Stimulated activated CD8-positive, alpha-beta memory T cell treated with anti-CD3 and anti-CD28 coated beads, Interleukin-4, amount 100 ng/mL, for 24 hours (primary cell): ENCODE measurements around the gene SPDYE16.
"Not testable (repeated sequence)": the region's sequence is repeated elsewhere in the genome, so short reads cannot be mapped to it uniquely, and the experiment has no call there.

Source experiments
- DNase-seq: peaks from one replicate; pipeline ENCODE4 v3.0.0-alpha.2; 2020; ENCODE audit warnings: low read depth

SPDYE16 gene

GRCh38 chr7:76549855-76550248 lies 6.8 kb upstream of the SPDYE16 start:
- DNase-seq = not testable (repeated sequence)

- peak; percentile 78 for DNase-seq
Measured at GRCh38 chr7:76549025-76549854, 6.1 kb upstream of the SPDYE16 start.

GRCh38 chr7:76531643-76532042 lies 11.5 kb downstream of the SPDYE16 start:
- not testable (repeated sequence) for DNase-seq

GRCh38 chr7:76526183-76526582 lies 16.9 kb downstream of the SPDYE16 start:
- DNase-seq = not testable (repeated sequence)

- DNase-seq = not testable (repeated sequence)
Measured at GRCh38 chr7:76516932-76517331, 26.2 kb downstream of the SPDYE16 start.

GRCh38 chr7:76515999-76516443 lies 27.1 kb downstream of the SPDYE16 start:
- no peak for DNase-seq

GRCh38 chr7:76514926-76515771 lies 27.9 kb downstream of the SPDYE16 start:
- no peak for DNase-seq

- DNase-seq = no peak
Measured at GRCh38 chr7:76513817-76514799, 29.0 kb downstream of the SPDYE16 start.

- DNase-seq = no peak
Measured at GRCh38 chr7:76512941-76513816, 29.9 kb downstream of the SPDYE16 start.

GRCh38 chr7:76511911-76512885 lies 30.9 kb downstream of the SPDYE16 start:
- not testable (repeated sequence) for DNase-seq

- not testable (repeated sequence) for DNase-seq
Measured at GRCh38 chr7:76511200-76511910, 31.7 kb downstream of the SPDYE16 start.

GRCh38 chr7:76509931-76510877 lies 32.9 kb downstream of the SPDYE16 start, which contains the start of gene UPK3B:
TSS of gene UPK3B (plus strand) at chr7:76510552. CDS start at chr7:76510653, 101 bp downstream.
- DNase-seq = no peak

- DNase-seq = no peak
Measured at GRCh38 chr7:76507723-76508406, 35.2 kb downstream of the SPDYE16 start.

- not testable (repeated sequence) for DNase-seq
Measured at GRCh38 chr7:76506643-76507042, 36.5 kb downstream of the SPDYE16 start.

- DNase-seq = no peak
Measured at GRCh38 chr7:76506081-76506440, 37.0 kb downstream of the SPDYE16 start.

- DNase-seq = no peak
Measured at GRCh38 chr7:76505168-76506080, 37.7 kb downstream of the SPDYE16 start.
